PC-9 (cell line): ENCODE results near the gene NDST4. TPM values are rescaled to one million over a fixed set of nuclear protein-coding genes. Genes with fewer than 3 reads are reported as not detected.
A peak's percentile ranks its signal among the peaks of the same experiment; 100 is the strongest.

Source experiments
- BruUV-seq: library from RNA; stranded (reverse); fragments of 400-500 nt; replicated peaks from 2 replicates; lab custom pipeline; 2021; lab: Mats Ljungman, UMichigan
- CTCF ChIA-PET: fragments of 300-600 bp; sonication (Branson Sonifier 250); formaldehyde crosslinking; loops from one replicate; lab custom pipeline; 2022; ENCODE audit warnings: antibody characterized with exemption; lab: Charles Lee
- POLR2A ChIA-PET: fragments of 300-600 bp; sonication (Branson Sonifier 250); formaldehyde crosslinking; loops from one replicate; lab custom pipeline; 2022; ENCODE audit warnings: antibody characterized with exemption; ENCODE audit not compliant: unreplicated experiment; lab: Charles Lee
- DNase-seq, 2 experiments: peaks; one replicate each; pipeline versions ENCODE4 v3.0.0 to v3.0.0-alpha.2; 2015 to 2022; ENCODE audit warnings: mixed read lengths in 1 of 2
- H2AFZ ChIP-seq: fragments of 200-600 bp; sonication (generic); 2 replicates; pipeline ENCODE4 v1.8.1; 2017; ENCODE audit warnings: antibody characterized with exemption
- H3F3A ChIP-seq: fragments of 200-600 bp; sonication (generic); 2 replicates; pipeline ENCODE4 v1.8.1; 2017; ENCODE audit warnings: antibody characterized with exemption, mild to moderate bottlenecking, low read depth; ENCODE audit not compliant: insufficient read depth
- H3K27ac ChIP-seq: fragments of 200-600 bp; sonication (generic); 2 replicates; pipeline ENCODE4 v1.6.1; 2016; ENCODE audit warnings: mixed run types
- H3K27me3 ChIP-seq: fragments of 200-600 bp; sonication (generic); 2 replicates; pipeline ENCODE4 v1.6.1; 2016; ENCODE audit warnings: low read depth, mixed run types; ENCODE audit not compliant: insufficient read depth
- H3K36me3 ChIP-seq: fragments of 200-600 bp; sonication (generic); 2 replicates; pipeline ENCODE4 v1.6.1; 2016; ENCODE audit warnings: low read depth, mixed run types
- H3K4me1 ChIP-seq: fragments of 200-600 bp; sonication (generic); replicated peaks from 2 replicates; pipeline ENCODE4 v1.6.1; 2016; ENCODE audit warnings: mixed run types; ENCODE audit not compliant: insufficient read depth
- H3K4me2 ChIP-seq: fragments of 200-600 bp; sonication (generic); 2 replicates; pipeline ENCODE4 v1.6.1; 2017; ENCODE audit warnings: mixed run types
- H3K4me3 ChIP-seq: fragments of 200-600 bp; sonication (generic); 2 replicates; pipeline ENCODE4 v1.6.1; 2016; ENCODE audit warnings: mixed run types
- H3K79me2 ChIP-seq: fragments of 200-600 bp; sonication (generic); 2 replicates; pipeline ENCODE4 v1.6.1; 2017; ENCODE audit warnings: low read depth, mixed run types
- H3K9me2 ChIP-seq: fragments of 200-600 bp; sonication (generic); 2 replicates; pipeline ENCODE4 v1.8.1; 2017; ENCODE audit warnings: mild to moderate bottlenecking; ENCODE audit not compliant: insufficient read depth
- H3K9me3 ChIP-seq: fragments of 200-600 bp; sonication (generic); 2 replicates; pipeline ENCODE4 v1.8.1; 2016; ENCODE audit warnings: low read depth; ENCODE audit not compliant: insufficient read depth
- H4K20me1 ChIP-seq: fragments of 200-600 bp; sonication (generic); 2 replicates; pipeline ENCODE4 v1.8.1; 2017; ENCODE audit not compliant: insufficient read depth
- CTCF ChIP-seq: fragments of 200-600 bp; sonication (generic); conservative IDR thresholded peaks from 2 replicates; pipeline ENCODE4 v1.6.1; 2017; ENCODE audit warnings: mixed run types, antibody characterized with exemption, mild to moderate bottlenecking, moderate library complexity
- EZH2 ChIP-seq: fragments of 200-600 bp; sonication (generic); IDR thresholded peaks from 2 replicates; pipeline ENCODE4 v1.8.0; 2017; ENCODE audit warnings: antibody characterized with exemption, low read depth
- intact Hi-C: fragments of 100-400 bp; cut with micrococcal nuclease; formaldehyde crosslinking; loops from one replicate; pipeline ENCODE4 v1.10.0; 2022; ENCODE audit not compliant: unreplicated experiment
- total RNA-seq: library from RNA; stranded (reverse); gene quantifications from 2 replicates; pipeline ENCODE4 v1.2.3, GENCODE V29; 2021

Gene NDST4
- total RNA-seq, 1 experiment from 2014 or later, result not detected

GRCh38 chr4:115054836-115055235 lies 58.6 kb downstream of the NDST4 start:
- Histone ChIP-seq H3K9me2 (no peaks in the 10 kb centered on the region), H3K27ac (no peak overlapping the region), H3K36me3 (no peaks in the 10 kb centered on the region), H3K4me2 (no peak overlapping the region), H3K4me1 (no peaks in the 10 kb centered on the region), H3K9me3 (no peaks in the 10 kb centered on the region), H3F3A (no peaks in the 10 kb centered on the region), H3K27me3 (no peaks in the 10 kb centered on the region), H3K4me3 (no peak overlapping the region), H3K79me2 (no peaks in the 10 kb centered on the region), H2AFZ (no peak overlapping the region), H4K20me1 (no peaks in the 10 kb centered on the region)
- no TSS peak for BruUV-seq
- intact Hi-C loops, result no loop called here
- ChIA-PET CTCF (no interaction called here), POLR2A (no interaction called here)
- DNase-seq, result peak in 1 of 2 experiments; percentile 1
- TF ChIP-seq CTCF (no peak; the same call in 1 of the 2 replicates), EZH2 (no peak)

GRCh38 chr4:115053313-115053712 lies 60.1 kb downstream of the NDST4 start:
- no peaks in the 10 kb centered on the region for H3F3A ChIP-seq
- ChIA-PET CTCF (no interaction called here), POLR2A (no interaction called here)
- H2AFZ ChIP-seq, result no peak overlapping the region
- no peaks in the 10 kb centered on the region for H4K20me1 ChIP-seq
- BruUV-seq, result no TSS peak
- H3K27ac ChIP-seq, result no peak overlapping the region
- H3K9me3 ChIP-seq, result no peaks in the 10 kb centered on the region
- H3K27me3 ChIP-seq, result no peaks in the 10 kb centered on the region
- H3K9me2 ChIP-seq, result no peaks in the 10 kb centered on the region
- no peaks in the 10 kb centered on the region for H3K4me1 ChIP-seq
- H3K36me3 ChIP-seq, result no peaks in the 10 kb centered on the region
- intact Hi-C loops, result no loop called here
- DNase-seq, result no peak
- H3K4me3 ChIP-seq, result no peak overlapping the region
- no peak for TF ChIP-seq CTCF
- no peak for TF ChIP-seq EZH2
- no peaks in the 10 kb centered on the region for H3K79me2 ChIP-seq
- no peak overlapping the region for H3K4me2 ChIP-seq

- Histone ChIP-seq H3K9me3 (no peaks in the 10 kb centered on the region), H3K4me1 (no peaks in the 10 kb centered on the region), H3F3A (no peaks in the 10 kb centered on the region), H3K79me2 (no peaks in the 10 kb centered on the region), H3K4me3 (no peak overlapping the region), H3K4me2 (no peak overlapping the region), H2AFZ (no peak overlapping the region), H3K9me2 (no peaks in the 10 kb centered on the region), H3K36me3 (no peaks in the 10 kb centered on the region), H3K27ac (no peak overlapping the region), H4K20me1 (no peaks in the 10 kb centered on the region), H3K27me3 (no peaks in the 10 kb centered on the region)
- intact Hi-C loops, result no loop called here
- TF ChIP-seq CTCF (no peak), EZH2 (no peak)
- DNase-seq, result no peak
- no TSS peak for BruUV-seq
- ChIA-PET POLR2A (no interaction called here), CTCF (no interaction called here)
Observed at GRCh38 chr4:115042496-115042895, 70.9 kb downstream of the NDST4 start.
